NOMO-1 (cell line): ENCODE measurements around the gene DGCR8.

Experiments used
- DNase-seq, 2 experiments: peaks; one replicate each; lab custom pipeline; 2025; ENCODE audit not compliant: unreplicated experiment in 2 of 2; lab: John Stamatoyannopoulos, UW

Gene DGCR8

GRCh38 chr22:20089226-20089976 lies 9.4 kb downstream of the DGCR8 start:
- DNase-seq = no peak

- DNase-seq = no peak
Measured at GRCh38 chr22:20089977-20090729, 10.1 kb downstream of the DGCR8 start.

- DNase-seq = no peak
Measured at GRCh38 chr22:20090730-20091240, 10.7 kb downstream of the DGCR8 start.

GRCh38 chr22:20091690-20092476 lies 11.8 kb downstream of the DGCR8 start:
- DNase-seq = no peak

GRCh38 chr22:20092477-20092854 lies 12.4 kb downstream of the DGCR8 start:
- no peak for DNase-seq

GRCh38 chr22:20093418-20094196 lies 13.6 kb downstream of the DGCR8 start:
- no peak for DNase-seq

GRCh38 chr22:20094197-20094807 lies 14.3 kb downstream of the DGCR8 start:
- DNase-seq = no peak

- DNase-seq = no peak
Measured at GRCh38 chr22:20095521-20095920, 15.5 kb downstream of the DGCR8 start.

- no peak for DNase-seq
Measured at GRCh38 chr22:20096574-20097420, 16.8 kb downstream of the DGCR8 start.

GRCh38 chr22:20099099-20099711 lies 19.2 kb downstream of the DGCR8 start:
- no peak for DNase-seq

GRCh38 chr22:20101638-20102037 lies 21.6 kb downstream of the DGCR8 start:
- DNase-seq = no peak

GRCh38 chr22:20102203-20102780 lies 22.3 kb downstream of the DGCR8 start:
- no peak for DNase-seq

GRCh38 chr22:20105456-20106204 lies 25.6 kb downstream of the DGCR8 start:
- DNase-seq = no peak

- DNase-seq = no peak
Measured at GRCh38 chr22:20106205-20106848, 26.3 kb downstream of the DGCR8 start.

- DNase-seq = no peak
Measured at GRCh38 chr22:20106849-20107237, 26.8 kb downstream of the DGCR8 start.

- DNase-seq = no peak
Measured at GRCh38 chr22:20107471-20107901, 27.4 kb downstream of the DGCR8 start.
